ENCODE results near the gene ALDH1B1.

The ALDH1B1 gene

GRCh38 chr9:38380230-38380871, 12.2 kb upstream of the ALDH1B1 start:
- TF ChIP-seq, protein P1, sequence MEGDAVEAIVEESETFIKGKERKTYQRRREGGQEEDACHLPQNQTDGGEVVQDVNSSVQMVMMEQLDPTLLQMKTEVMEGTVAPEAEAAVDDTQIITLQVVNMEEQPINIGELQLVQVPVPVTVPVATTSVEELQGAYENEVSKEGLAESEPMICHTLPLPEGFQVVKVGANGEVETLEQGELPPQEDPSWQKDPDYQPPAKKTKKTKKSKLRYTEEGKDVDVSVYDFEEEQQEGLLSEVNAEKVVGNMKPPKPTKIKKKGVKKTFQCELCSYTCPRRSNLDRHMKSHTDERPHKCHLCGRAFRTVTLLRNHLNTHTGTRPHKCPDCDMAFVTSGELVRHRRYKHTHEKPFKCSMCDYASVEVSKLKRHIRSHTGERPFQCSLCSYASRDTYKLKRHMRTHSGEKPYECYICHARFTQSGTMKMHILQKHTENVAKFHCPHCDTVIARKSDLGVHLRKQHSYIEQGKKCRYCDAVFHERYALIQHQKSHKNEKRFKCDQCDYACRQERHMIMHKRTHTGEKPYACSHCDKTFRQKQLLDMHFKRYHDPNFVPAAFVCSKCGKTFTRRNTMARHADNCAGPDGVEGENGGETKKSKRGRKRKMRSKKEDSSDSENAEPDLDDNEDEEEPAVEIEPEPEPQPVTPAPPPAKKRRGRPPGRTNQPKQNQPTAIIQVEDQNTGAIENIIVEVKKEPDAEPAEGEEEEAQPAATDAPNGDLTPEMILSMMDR (IDR thresholded peaks at IDR 0.05; ENCODE audit: low read depth, low read length, missing control alignments) = no peak
- no peak overlapping the region for H3K4me3 ChIP-seq (replicated peaks; ENCODE audit: low read depth, low read length)
- DNase-seq (ENCODE audit: extremely low read depth, low read depth) = no peak

DNA sequence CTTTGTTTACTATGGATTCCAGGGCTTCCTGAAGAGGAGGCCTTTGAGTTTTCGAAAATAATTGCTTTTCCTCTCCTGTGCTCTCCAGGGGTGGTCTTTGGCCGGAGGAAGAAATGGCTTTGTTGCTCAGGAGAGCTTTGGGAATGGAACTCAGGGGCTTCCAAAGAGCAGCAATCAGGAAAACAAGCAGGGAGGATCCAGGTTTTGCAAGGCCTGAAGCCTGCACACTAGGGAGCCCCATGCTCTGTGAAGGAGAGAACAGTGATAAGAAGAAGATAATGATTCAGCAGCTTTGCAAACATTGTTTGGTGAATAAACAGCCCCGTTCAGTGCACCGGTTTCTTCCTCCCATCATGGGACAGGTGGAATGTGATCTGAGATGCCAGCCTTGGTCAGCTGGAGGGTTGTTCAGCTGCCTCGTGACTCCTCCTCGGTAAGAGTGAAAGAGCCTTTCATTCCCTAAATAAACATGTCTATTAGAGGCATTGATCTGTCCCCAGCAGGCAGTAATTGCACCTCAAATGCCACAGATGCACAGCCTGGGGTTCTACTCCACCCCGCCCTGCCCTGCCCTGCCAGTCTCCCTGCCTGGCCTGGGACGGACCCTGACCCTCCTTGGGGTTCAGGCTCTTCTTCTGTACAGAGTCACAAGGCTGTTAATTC, 11.5 kb upstream of the ALDH1B1 start:
- DNase-seq (ENCODE audit: extremely low read depth, low read depth) = no peak
- H3K4me3 ChIP-seq (replicated peaks; ENCODE audit: low read depth, low read length) = no peak overlapping the region
- TF ChIP-seq, protein P1 (IDR thresholded peaks at IDR 0.05; ENCODE audit: low read depth, low read length, missing control alignments) = no peak

DNA sequence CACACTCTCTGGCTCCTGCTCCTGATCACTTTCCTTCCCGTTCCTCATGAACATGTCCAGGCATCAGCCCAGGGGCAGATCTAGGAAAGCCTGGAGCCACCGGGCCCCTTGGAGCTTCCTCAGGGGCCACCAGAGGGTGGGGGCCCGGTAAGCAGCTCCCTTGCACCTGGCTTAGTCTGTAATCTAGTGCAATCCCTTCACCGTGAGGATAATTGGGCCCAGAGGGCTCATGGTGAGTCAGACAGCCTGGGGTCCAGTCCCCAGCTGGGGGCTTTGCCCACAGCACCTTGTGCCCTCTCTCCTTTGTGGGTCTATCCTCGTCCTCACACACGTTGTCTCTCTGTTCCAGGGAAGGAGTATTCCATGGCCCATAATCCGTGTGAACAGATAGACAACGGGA, 10.4 kb upstream of the ALDH1B1 start:
- H3K4me3 ChIP-seq (replicated peaks; ENCODE audit: low read depth, low read length) = no peak overlapping the region
- TF ChIP-seq, protein P1 (IDR thresholded peaks at IDR 0.05; ENCODE audit: low read depth, low read length, missing control alignments) = no peak
- no peak for DNase-seq (ENCODE audit: extremely low read depth, low read depth)

DNA sequence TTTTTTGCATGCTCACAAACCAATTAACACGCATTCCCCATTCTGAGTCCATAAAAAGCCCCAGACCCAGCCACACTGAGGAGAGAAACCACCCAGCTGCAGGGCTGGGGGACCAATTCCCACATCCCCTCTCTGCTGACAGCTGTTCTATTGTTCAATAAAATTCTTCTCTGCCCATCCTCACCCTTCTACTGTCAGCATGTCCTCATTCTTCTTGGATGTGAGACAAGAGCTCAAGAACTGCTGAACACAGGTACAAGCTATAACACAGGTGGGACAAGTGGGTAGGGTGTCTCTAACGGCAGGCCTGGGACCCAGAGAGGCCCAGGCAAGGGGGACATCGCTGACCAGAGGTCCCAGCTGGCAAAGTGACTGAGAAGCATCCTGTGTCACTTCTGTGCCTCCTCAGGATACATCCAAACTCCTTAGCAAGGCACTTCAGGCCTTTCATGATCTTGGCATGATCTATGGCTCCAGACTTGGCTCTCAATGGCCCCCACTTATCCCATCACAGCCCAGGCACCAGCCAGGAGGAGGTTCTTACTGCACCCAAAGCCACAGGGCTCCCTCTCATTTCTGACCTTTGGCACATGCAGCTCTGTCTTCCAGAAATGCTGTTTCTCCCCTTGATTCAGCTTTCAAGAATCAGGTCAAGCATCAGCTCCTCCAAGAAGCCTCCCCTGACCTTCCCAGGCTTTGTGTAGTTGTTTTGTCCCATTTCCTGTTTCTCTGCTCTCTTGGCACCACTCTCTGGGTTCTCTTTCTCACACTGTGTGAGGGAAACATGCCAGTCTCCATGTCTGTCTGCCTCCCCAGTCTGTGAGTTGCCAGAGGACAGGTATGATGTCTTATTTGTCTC, 7.3 kb upstream of the ALDH1B1 start:
- TF ChIP-seq, protein P1 (IDR thresholded peaks at IDR 0.05; ENCODE audit: low read depth, low read length, missing control alignments) = no peak
- no peak for DNase-seq (ENCODE audit: extremely low read depth, low read depth)
- no peak overlapping the region for H3K4me3 ChIP-seq (replicated peaks; ENCODE audit: low read depth, low read length)

- H3K4me3 ChIP-seq (replicated peaks; ENCODE audit: low read depth, low read length) = no peak overlapping the region
- DNase-seq (ENCODE audit: extremely low read depth, low read depth) = no peak
- TF ChIP-seq, protein P1 (IDR thresholded peaks at IDR 0.05; ENCODE audit: low read depth, low read length, missing control alignments) = no peak
These were observed 6.6 kb upstream of the ALDH1B1 start for GRCh38 chr9:38385896-38386295.

DNA sequence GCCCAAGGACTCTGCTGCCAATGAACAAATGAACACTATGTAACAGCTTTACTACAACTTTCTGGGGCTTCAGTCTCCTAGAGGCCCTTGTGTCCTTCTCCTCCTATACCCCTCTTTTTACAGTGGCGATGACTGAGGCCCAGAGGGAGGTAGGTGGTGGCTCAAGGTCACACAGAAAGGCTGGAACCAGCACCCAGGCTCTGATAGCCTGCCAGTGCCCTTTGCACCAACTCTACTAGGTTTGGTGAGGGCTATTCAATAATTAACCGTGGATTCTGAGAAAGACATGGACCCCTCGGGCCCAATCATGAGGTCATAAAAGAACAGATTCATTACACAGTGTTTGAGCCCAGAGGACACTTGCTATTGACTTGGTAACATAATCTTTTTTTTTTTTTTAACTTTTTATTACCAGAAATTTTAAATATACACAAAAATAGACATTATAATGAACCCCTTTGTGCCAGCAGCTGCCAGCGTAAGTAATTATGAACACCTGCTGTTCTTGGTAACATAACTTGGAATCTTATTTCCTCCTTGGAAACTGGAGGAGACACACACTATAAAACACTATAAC, 6.1 kb upstream of the ALDH1B1 start:
- no peak for DNase-seq (ENCODE audit: extremely low read depth, low read depth)
- TF ChIP-seq, protein P1 (IDR thresholded peaks at IDR 0.05; ENCODE audit: low read depth, low read length, missing control alignments) = no peak
- no peak overlapping the region for H3K4me3 ChIP-seq (replicated peaks; ENCODE audit: low read depth, low read length)

All from HFF-Myc (cell line).